K562 (cell line): Measurements from ENCODE around the gene TMC6. TPM values are rescaled to one million over a fixed set of nuclear protein-coding genes. Genes with fewer than 3 reads are reported as not detected.

Source experiments
- CXXC5 ChIP-seq: fragments of 250-450 bp; sonication (Bioruptor Pico); IDR thresholded peaks from 2 replicates; pipeline ENCODE4 v1.8.0; 2022; ENCODE audit warnings: inconsistent platforms, mild to moderate bottlenecking, moderate library complexity
- ESRRB ChIP-seq: fragments of 250-450 bp; sonication (Bioruptor Pico); IDR thresholded peaks from 2 replicates; pipeline ENCODE4 v1.5.0; 2020; ENCODE audit warnings: mild to moderate bottlenecking, moderate library complexity, borderline replicate concordance
- ETV5 ChIP-seq: sonication (generic); formaldehyde crosslinking; IDR thresholded peaks from 2 replicates; pipeline ENCODE4 v1.4.0; 2020; ENCODE audit warnings: low read depth, mild to moderate bottlenecking, missing genetic modification reagents
- HIVEP1 ChIP-seq: fragments of 250-450 bp; sonication (Bioruptor Pico); IDR thresholded peaks from 2 replicates; pipeline ENCODE4 v1.4.0; 2020; ENCODE audit warnings: mild to moderate bottlenecking
- HMGN3 ChIP-seq: IDR thresholded peaks from 2 replicates; pipeline ENCODE4 v1.6.1; 2011; ENCODE audit warnings: borderline replicate concordance, low read depth, mild to moderate bottlenecking, mixed read lengths, low read length; ENCODE audit not compliant: insufficient read length; ENCODE audit errors: extremely low read depth
- JUND ChIP-seq, 2 experiments: IDR thresholded peaks; 2 replicates in 1 of 2; 3 replicates in 1 of 2; pipeline ENCODE4 v1.6.1; 2011; ENCODE audit warnings: borderline replicate concordance in 2 of 2, low read depth in 2 of 2, low read length in 2 of 2, improper control_type of control experiment in 1 of 2, missing biosample characterization in 1 of 2, missing genetic modification characterization in 1 of 2, missing genetic modification reagents in 1 of 2
- KDM5B ChIP-seq: fragments of 200-600 bp; sonication (generic); IDR thresholded peaks from 2 replicates; pipeline ENCODE4 v1.6.1; 2012; ENCODE audit warnings: low read depth, mild to moderate bottlenecking, moderate library complexity, low read length, control low read depth, inconsistent platforms; ENCODE audit not compliant: insufficient replicate concordance
- L3MBTL2 ChIP-seq: fragments of 450-650 bp; IDR thresholded peaks from 2 replicates; pipeline ENCODE4 v1.6.1; 2016; ENCODE audit warnings: mild to moderate bottlenecking, moderate library complexity
- MBD2 ChIP-seq: sonication (generic); IDR thresholded peaks from 2 replicates; pipeline ENCODE4 v1.6.1; 2016; ENCODE audit warnings: low read depth, borderline replicate concordance
- NCOR1 ChIP-seq: fragments of 450-650 bp; IDR thresholded peaks from 2 replicates; pipeline ENCODE4 v1.6.1; 2016; ENCODE audit warnings: mild to moderate bottlenecking, moderate library complexity
- NRF1 ChIP-seq, 2 experiments: fragments of 450-650 bp; IDR thresholded peaks in 1 of 2; conservative IDR thresholded peaks in 1 of 2; 2 replicates each; pipeline ENCODE4 v1.6.1; 2014; ENCODE audit warnings: mild to moderate bottlenecking in 2 of 2
- POLR3G ChIP-seq: IDR thresholded peaks from 2 replicates; pipeline ENCODE4 v1.6.1; 2011; ENCODE audit not compliant: insufficient read length, insufficient replicate concordance; ENCODE audit errors: extremely low read depth
- SP1 ChIP-seq: sonication (generic); formaldehyde crosslinking; IDR thresholded peaks from 2 replicates; pipeline ENCODE4 v1.8.1; 2022; ENCODE audit warnings: mild to moderate bottlenecking, missing genetic modification reagents
- SRF ChIP-seq, 2 experiments: fragments of 250-450, 450-650 bp in 1 of 2; sonication (Bioruptor Pico) in 1 of 2; sonication (generic) in 1 of 2; formaldehyde crosslinking; IDR thresholded peaks; 2 replicates each; pipeline versions ENCODE4 v1.5.0 to v1.5.1; 2020 to 2022; ENCODE audit warnings: mild to moderate bottlenecking in 1 of 2, missing genetic modification reagents in 1 of 2
- STAT5B ChIP-seq: fragments of 250-450 bp; sonication (Bioruptor Pico); IDR thresholded peaks from 2 replicates; pipeline ENCODE4 v1.8.0; 2021; ENCODE audit warnings: mild to moderate bottlenecking, inconsistent platforms
- SUPT5H ChIP-seq: fragments of 450-650 bp; IDR thresholded peaks from 2 replicates; pipeline ENCODE4 v1.6.1; 2016
- TEAD1 ChIP-seq, 2 experiments: fragments of 450-650 bp in 1 of 2; sonication (generic) in 1 of 2; formaldehyde crosslinking; IDR thresholded peaks; 2 replicates each; pipeline versions ENCODE4 v1.4.0 to v1.8.0; 2020 to 2022; ENCODE audit warnings: mild to moderate bottlenecking in 2 of 2, missing genetic modification reagents in 1 of 2
- ZBED1 ChIP-seq: IDR thresholded peaks from 2 replicates; pipeline ENCODE4 v1.6.1; 2014
- ZBTB7A ChIP-seq: IDR thresholded peaks from 2 replicates; pipeline ENCODE4 v1.6.1; 2011; ENCODE audit warnings: low read depth, mild to moderate bottlenecking, low read length, moderate library complexity, borderline replicate concordance; ENCODE audit not compliant: control insufficient read depth
- ZFX ChIP-seq: sonication (generic); formaldehyde crosslinking; IDR thresholded peaks from 2 replicates; pipeline ENCODE4 v1.8.0; 2022; ENCODE audit warnings: mild to moderate bottlenecking, missing genetic modification reagents, moderate library complexity
- polyA plus RNA-seq, 8 experiments: library from polyadenylated mRNA; depleted of rRNA in 4 of 8; stranded (reverse) in 5 of 8; unstranded in 3 of 8; fragments of >200 nt; fragmentation: Nextera tagmentation in 2 of 8; fragmentation: Illumina TruSeq in 1 of 8; extraction: Ambion mirVana in 2 of 8; extraction: Trizol in 1 of 8; gene quantifications; 2 replicates each; pipeline versions ENCODE4 v1.2.1 to v1.2.3, GENCODE V29; 2011 to 2014; ENCODE audit warnings: inconsistent platforms in 1 of 8, missing spikeins in 1 of 8
- total RNA-seq, 7 experiments: library from RNA; depleted of rRNA in 6 of 7; stranded (reverse); fragments of >200 nt in 6 of 7; fragmentation: Illumina TruSeq in 2 of 7; extraction: Trizol in 2 of 7; gene quantifications; 2 replicates each; pipeline versions ENCODE4 v1.2.1 to v1.2.3, GENCODE V29; 2011 to 2021; ENCODE audit warnings: low replicate concordance in 1 of 7
- TF ChIP-seq, protein P1 (sequence below): sonication (generic); formaldehyde crosslinking; IDR thresholded peaks from 2 replicates; pipeline ENCODE4 v1.8.0; 2023; ENCODE audit warnings: mild to moderate bottlenecking, missing genetic modification reagents
- TF ChIP-seq, protein P2 (sequence below): sonication (generic); formaldehyde crosslinking; IDR thresholded peaks from 2 replicates; pipeline ENCODE4 v1.8.0; 2022; ENCODE audit warnings: mild to moderate bottlenecking, missing genetic modification reagents

TMC6 gene
- total and polyA plus RNA-seq, 9 of the 15 experiments (the other 6 are each of a cell fraction or from before 2014, with no cell fraction given), result 4.1 to 351 (median 66.9) TPM

DNA sequence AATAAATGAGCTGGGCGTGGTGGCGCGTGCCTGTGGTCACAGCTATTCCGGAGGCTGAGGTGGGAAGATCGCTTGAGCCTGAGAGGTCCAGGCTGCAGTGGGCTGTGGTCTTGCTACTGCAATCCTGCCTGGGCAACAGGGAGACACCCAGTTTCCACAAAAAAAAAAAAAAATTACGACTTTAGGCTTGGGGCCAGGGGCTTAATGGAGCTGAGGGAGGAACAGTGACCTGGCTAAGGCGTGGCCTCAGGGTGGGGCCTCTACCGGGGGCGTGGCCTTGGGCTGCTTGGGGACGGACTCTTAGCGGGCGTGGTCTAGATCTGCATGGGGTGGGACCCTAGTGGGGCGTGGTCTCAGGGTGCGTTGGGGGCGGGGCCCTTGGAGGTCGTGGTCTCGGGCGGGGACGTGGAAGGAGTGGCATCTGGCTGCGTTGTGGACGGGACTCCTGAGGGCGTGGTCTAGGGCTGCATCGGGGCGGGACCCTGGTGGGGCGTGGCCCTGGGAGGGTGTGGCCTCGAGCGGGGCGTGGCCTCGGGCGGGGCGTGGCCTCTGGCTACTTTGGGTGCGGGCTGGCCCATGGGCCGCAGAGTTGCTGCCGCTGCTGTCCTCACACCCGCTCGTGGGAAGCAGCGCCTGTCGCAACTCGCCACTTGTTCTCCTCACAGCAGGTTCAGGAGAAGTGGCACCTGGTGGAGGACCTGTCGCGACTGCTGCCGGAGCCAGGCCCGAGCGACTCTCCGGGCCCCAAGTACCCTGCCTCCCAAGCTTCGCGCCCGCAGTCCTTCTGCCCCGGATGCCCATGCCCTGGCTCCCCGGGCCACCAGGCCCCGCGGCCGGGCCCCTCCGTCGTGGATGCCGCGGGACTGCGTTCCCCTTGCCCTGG, 11.9 kb upstream of the TMC6 start (continued):
- TF ChIP-seq, protein P1, sequence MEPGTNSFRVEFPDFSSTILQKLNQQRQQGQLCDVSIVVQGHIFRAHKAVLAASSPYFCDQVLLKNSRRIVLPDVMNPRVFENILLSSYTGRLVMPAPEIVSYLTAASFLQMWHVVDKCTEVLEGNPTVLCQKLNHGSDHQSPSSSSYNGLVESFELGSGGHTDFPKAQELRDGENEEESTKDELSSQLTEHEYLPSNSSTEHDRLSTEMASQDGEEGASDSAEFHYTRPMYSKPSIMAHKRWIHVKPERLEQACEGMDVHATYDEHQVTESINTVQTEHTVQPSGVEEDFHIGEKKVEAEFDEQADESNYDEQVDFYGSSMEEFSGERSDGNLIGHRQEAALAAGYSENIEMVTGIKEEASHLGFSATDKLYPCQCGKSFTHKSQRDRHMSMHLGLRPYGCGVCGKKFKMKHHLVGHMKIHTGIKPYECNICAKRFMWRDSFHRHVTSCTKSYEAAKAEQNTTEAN (CRISPR knock-in tag), result peak; percentile 39; the same call in 1 of the 2 replicates
- TF ChIP-seq POLR3G (no peak), ZBED1 (peak; percentile 90; the same call in 1 of the 2 replicates), NRF1 (conservative IDR thresholded peaks at IDR 0.05 in 1 of 2, IDR thresholded peaks at IDR 0.05 in 1 of 2) (peak; percentile 77 to 81), SP1 (CRISPR knock-in tag) (peak; percentile 99), HIVEP1 (CRISPR knock-in tag) (0 out of 2 replicates have a peak, but pooled peaks have one; percentile 63), MBD2 (peak; percentile 52; the same call in 1 of the 2 replicates), CXXC5 (peak; percentile 64), STAT5B (CRISPR knock-in tag) (no peak), ESRRB (CRISPR knock-in tag) (no peak), SUPT5H (peak; percentile 81), NCOR1 (no peak), ETV5 (peak; percentile 50; the same call in 1 of the 2 replicates), KDM5B (peak; percentile 87), HMGN3 (peak; percentile 92), ZBTB7A (peak; percentile 89), SRF (CRISPR knock-in tag; IDR thresholded peaks at IDR 0.05) (peak in 1 of 2 experiments; percentile 39; a peak in 1 of 4 replicates), ZFX (CRISPR knock-in tag) (peak; percentile 82), L3MBTL2 (peak; percentile 92), TEAD1 (CRISPR knock-in tag; IDR thresholded peaks at IDR 0.05) (peak in 1 of 2 experiments; percentile 63; a peak in 1 of 4 replicates), JUND (IDR thresholded peaks at IDR 0.05; ENCODE audit: borderline replicate concordance, low read depth, low read length) (peak; percentile 3; the same call in 1 of the 2 replicates), JUND (tag; IDR thresholded peaks at IDR 0.05; ENCODE audit: borderline replicate concordance, low read depth, low read length) (no peak)
- TF ChIP-seq, protein P2, sequence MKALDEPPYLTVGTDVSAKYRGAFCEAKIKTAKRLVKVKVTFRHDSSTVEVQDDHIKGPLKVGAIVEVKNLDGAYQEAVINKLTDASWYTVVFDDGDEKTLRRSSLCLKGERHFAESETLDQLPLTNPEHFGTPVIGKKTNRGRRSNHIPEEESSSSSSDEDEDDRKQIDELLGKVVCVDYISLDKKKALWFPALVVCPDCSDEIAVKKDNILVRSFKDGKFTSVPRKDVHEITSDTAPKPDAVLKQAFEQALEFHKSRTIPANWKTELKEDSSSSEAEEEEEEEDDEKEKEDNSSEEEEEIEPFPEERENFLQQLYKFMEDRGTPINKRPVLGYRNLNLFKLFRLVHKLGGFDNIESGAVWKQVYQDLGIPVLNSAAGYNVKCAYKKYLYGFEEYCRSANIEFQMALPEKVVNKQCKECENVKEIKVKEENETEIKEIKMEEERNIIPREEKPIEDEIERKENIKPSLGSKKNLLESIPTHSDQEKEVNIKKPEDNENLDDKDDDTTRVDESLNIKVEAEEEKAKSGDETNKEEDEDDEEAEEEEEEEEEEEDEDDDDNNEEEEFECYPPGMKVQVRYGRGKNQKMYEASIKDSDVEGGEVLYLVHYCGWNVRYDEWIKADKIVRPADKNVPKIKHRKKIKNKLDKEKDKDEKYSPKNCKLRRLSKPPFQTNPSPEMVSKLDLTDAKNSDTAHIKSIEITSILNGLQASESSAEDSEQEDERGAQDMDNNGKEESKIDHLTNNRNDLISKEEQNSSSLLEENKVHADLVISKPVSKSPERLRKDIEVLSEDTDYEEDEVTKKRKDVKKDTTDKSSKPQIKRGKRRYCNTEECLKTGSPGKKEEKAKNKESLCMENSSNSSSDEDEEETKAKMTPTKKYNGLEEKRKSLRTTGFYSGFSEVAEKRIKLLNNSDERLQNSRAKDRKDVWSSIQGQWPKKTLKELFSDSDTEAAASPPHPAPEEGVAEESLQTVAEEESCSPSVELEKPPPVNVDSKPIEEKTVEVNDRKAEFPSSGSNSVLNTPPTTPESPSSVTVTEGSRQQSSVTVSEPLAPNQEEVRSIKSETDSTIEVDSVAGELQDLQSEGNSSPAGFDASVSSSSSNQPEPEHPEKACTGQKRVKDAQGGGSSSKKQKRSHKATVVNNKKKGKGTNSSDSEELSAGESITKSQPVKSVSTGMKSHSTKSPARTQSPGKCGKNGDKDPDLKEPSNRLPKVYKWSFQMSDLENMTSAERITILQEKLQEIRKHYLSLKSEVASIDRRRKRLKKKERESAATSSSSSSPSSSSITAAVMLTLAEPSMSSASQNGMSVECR, result peak; percentile 63; the same call in 1 of the 2 replicates
